Measurements from ENCODE around the gene ARL6IP4.

The ARL6IP4 gene

GRCh38 chr12:123030686-123031085 is 50.2 kb downstream of the ARL6IP4 start:
- H3K4me3 ChIP-seq (ENCODE audit: control insufficient read depth, low read depth, low read length): no peak overlapping the region
- no peak for TF ChIP-seq CTCF (IDR thresholded peaks at IDR 0.05; ENCODE audit: control insufficient read depth, insufficient read depth, low read depth, low read length, missing control alignments)
- no peak for DNase-seq (ENCODE audit: low read depth)

- DNase-seq (ENCODE audit: low read depth): no peak
- H3K4me3 ChIP-seq (ENCODE audit: control insufficient read depth, low read depth, low read length): no peak overlapping the region
- TF ChIP-seq CTCF (IDR thresholded peaks at IDR 0.05; ENCODE audit: control insufficient read depth, insufficient read depth, low read depth, low read length, missing control alignments): no peak
Measured at GRCh38 chr12:123031171-123031845, 50.8 kb downstream of the ARL6IP4 start.
